Measurements from ENCODE around the gene FAM177B.

The FAM177B gene

DNA sequence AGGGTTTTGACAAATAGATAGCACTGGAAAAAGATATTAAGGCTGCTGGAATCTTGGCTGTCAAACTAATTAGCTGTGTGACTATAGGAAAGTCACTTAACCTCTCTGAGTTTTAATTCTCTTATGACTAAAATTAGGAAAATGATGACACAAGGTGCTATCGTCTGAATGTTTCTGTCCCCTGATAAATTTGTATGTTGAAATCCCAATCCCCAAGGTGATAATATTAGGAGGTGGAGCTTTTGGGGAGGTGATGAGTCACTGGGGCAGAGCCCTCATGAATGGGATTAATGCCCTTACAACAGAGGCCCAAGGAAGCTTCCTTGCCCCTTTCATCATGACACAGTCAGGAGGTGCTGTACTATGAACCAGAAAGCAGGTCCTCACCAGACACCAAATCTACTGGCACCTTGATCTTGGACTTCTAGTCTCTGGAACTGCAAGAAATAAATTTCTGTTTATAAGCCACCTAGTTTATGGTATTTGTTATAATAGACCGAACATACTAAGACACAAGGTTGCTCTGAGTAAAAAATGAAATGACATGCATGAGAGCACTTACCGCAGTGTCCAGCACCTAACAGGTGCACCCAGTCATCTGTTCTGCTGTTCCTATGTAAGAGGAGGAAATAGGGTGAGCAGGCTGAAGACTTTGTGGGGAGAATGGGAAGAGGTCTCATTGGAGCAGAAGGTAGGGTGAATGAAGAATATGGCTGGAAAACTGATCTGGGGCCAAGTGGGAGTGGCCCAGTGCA lies 51.6 kb downstream of the FAM177B start:
- Histone ChIP-seq H3K27me3 (ENCODE audit: insufficient read depth, insufficient read length) (peaks cover 6% of the 10 kb centered on the region), H3K4me1 (ENCODE audit: insufficient read depth, insufficient read length) (no peaks in the 10 kb centered on the region), H3K9ac (ENCODE audit: insufficient read length, low read depth) (no peak overlapping the region), H3K36me3 (ENCODE audit: insufficient read depth, insufficient read length, low read length) (no peaks in the 10 kb centered on the region), H3K9me3 (ENCODE audit: insufficient read depth, low read length) (peaks cover 5% of the 10 kb centered on the region; the same call in 1 of the 2 replicates), H3K4me3 (ENCODE audit: insufficient read length, low read depth) (no peak overlapping the region)
- DNase-seq (ENCODE audit: low read depth, low spot score) = no peak
- TF ChIP-seq SUZ12 (IDR thresholded peaks at IDR 0.05; ENCODE audit: extremely low read depth, insufficient read depth, insufficient read length) = no peak
- TF ChIP-seq ZNF274 (IDR thresholded peaks at IDR 0.05; ENCODE audit: low read depth, low read length) = no peak
- TF ChIP-seq YY1 (IDR thresholded peaks at IDR 0.05; ENCODE audit: insufficient read depth, insufficient read length) = no peak

GRCh38 chr1:222790115-222790514 lies 53.1 kb downstream of the FAM177B start:
- Histone ChIP-seq H3K4me3 (ENCODE audit: insufficient read length, low read depth) (no peak overlapping the region), H3K27me3 (ENCODE audit: insufficient read depth, insufficient read length) (peaks cover 4% of the 10 kb centered on the region), H3K36me3 (ENCODE audit: insufficient read depth, insufficient read length, low read length) (no peaks in the 10 kb centered on the region), H3K9me3 (ENCODE audit: insufficient read depth, low read length) (peaks cover 9% of the 10 kb centered on the region; the same call in 1 of the 2 replicates), H3K4me1 (ENCODE audit: insufficient read depth, insufficient read length) (no peaks in the 10 kb centered on the region), H3K9ac (ENCODE audit: insufficient read length, low read depth) (no peak overlapping the region)
- DNase-seq (ENCODE audit: low read depth, low spot score) = no peak
- TF ChIP-seq YY1 (IDR thresholded peaks at IDR 0.05; ENCODE audit: insufficient read depth, insufficient read length) (no peak), ZNF274 (IDR thresholded peaks at IDR 0.05; ENCODE audit: low read depth, low read length) (no peak), SUZ12 (IDR thresholded peaks at IDR 0.05; ENCODE audit: extremely low read depth, insufficient read depth, insufficient read length) (no peak)

- no peak overlapping the region for H3K9ac ChIP-seq (ENCODE audit: insufficient read length, low read depth)
- H3K4me1 ChIP-seq (ENCODE audit: insufficient read depth, insufficient read length) = no peaks in the 10 kb centered on the region
- H3K27me3 ChIP-seq (ENCODE audit: insufficient read depth, insufficient read length) = peaks cover 4% of the 10 kb centered on the region
- no peak for TF ChIP-seq ZNF274 (IDR thresholded peaks at IDR 0.05; ENCODE audit: low read depth, low read length)
- peaks cover 13% of the 10 kb centered on the region; the same call in 1 of the 2 replicates for H3K9me3 ChIP-seq (ENCODE audit: insufficient read depth, low read length)
- H3K36me3 ChIP-seq (ENCODE audit: insufficient read depth, insufficient read length, low read length) = no peaks in the 10 kb centered on the region
- no peak for DNase-seq (ENCODE audit: low read depth, low spot score)
- H3K4me3 ChIP-seq (ENCODE audit: insufficient read length, low read depth) = no peak overlapping the region
Observed at GRCh38 chr1:222790520-222790919, 53.5 kb downstream of the FAM177B start.

DNA sequence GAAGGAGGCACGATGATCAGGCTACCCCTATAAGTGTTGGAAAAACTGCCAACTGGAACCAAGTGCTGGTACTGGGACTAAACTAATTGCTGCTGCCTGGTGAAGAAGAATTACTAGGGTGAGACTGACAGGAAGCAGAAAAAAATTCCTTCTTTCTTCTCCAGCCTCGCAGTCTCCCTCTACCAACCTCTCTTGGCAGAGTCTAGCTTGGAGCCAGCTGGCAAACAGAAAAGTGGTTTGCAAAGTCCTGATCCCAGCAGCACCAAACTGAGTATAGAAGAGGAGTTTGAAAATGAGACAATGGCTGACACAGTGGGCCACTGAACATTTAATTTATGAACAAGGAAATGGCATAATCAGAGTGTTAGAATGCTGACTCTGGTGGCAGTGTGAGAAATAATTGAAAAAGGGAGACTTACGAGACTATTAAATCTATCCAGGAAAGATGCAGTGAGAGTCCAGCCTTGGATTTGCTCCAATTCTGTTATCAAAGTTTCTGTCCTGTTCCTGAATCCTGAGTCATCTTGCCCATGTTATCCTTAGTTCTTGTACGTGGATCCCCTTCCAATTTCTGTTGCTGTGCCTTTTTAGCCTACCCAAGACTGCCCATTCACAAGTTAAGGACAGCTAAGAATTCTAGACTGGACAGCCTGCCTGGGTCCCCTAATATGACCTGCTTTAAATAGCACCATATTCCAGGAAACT lies 54.2 kb downstream of the FAM177B start:
- Histone ChIP-seq H3K36me3 (ENCODE audit: insufficient read depth, insufficient read length, low read length) (no peaks in the 10 kb centered on the region), H3K4me3 (ENCODE audit: insufficient read length, low read depth) (no peak overlapping the region), H3K4me1 (ENCODE audit: insufficient read depth, insufficient read length) (no peaks in the 10 kb centered on the region), H3K27me3 (ENCODE audit: insufficient read depth, insufficient read length) (peaks cover 4% of the 10 kb centered on the region), H3K9me3 (ENCODE audit: insufficient read depth, low read length) (peaks cover 18% of the 10 kb centered on the region; the same call in 1 of the 2 replicates), H3K9ac (ENCODE audit: insufficient read length, low read depth) (no peak overlapping the region)
- DNase-seq (ENCODE audit: low read depth, low spot score) = no peak
- no peak for TF ChIP-seq SUZ12 (IDR thresholded peaks at IDR 0.05; ENCODE audit: extremely low read depth, insufficient read depth, insufficient read length)
- TF ChIP-seq YY1 (IDR thresholded peaks at IDR 0.05; ENCODE audit: insufficient read depth, insufficient read length) = no peak
- no peak for TF ChIP-seq ZNF274 (IDR thresholded peaks at IDR 0.05; ENCODE audit: low read depth, low read length)

GRCh38 chr1:222792744-222793143 lies 55.7 kb downstream of the FAM177B start:
- Histone ChIP-seq H3K27me3 (ENCODE audit: insufficient read depth, insufficient read length) (no peaks in the 10 kb centered on the region), H3K4me1 (ENCODE audit: insufficient read depth, insufficient read length) (no peaks in the 10 kb centered on the region), H3K9me3 (ENCODE audit: insufficient read depth, low read length) (peaks cover 20% of the 10 kb centered on the region; the same call in 1 of the 2 replicates), H3K4me3 (ENCODE audit: insufficient read length, low read depth) (no peak overlapping the region), H3K36me3 (ENCODE audit: insufficient read depth, insufficient read length, low read length) (no peaks in the 10 kb centered on the region), H3K9ac (ENCODE audit: insufficient read length, low read depth) (no peak overlapping the region)
- DNase-seq (ENCODE audit: low read depth, low spot score) = no peak
- no peak for TF ChIP-seq YY1 (IDR thresholded peaks at IDR 0.05; ENCODE audit: insufficient read depth, insufficient read length)

GRCh38 chr1:222794656-222795474 lies 57.9 kb downstream of the FAM177B start:
- TF ChIP-seq ZNF274 (IDR thresholded peaks at IDR 0.05; ENCODE audit: low read depth, low read length) (no peak), SUZ12 (IDR thresholded peaks at IDR 0.05; ENCODE audit: extremely low read depth, insufficient read depth, insufficient read length) (no peak), YY1 (IDR thresholded peaks at IDR 0.05; ENCODE audit: insufficient read depth, insufficient read length) (no peak)

GRCh38 chr1:222798116-222798515 lies 61.1 kb downstream of the FAM177B start:
- no peak overlapping the region for H3K9ac ChIP-seq (ENCODE audit: insufficient read length, low read depth)

More at GRCh38 chr1:222794656-222795474, 57.9 kb downstream of the FAM177B start:
- H3K4me3 ChIP-seq (ENCODE audit: insufficient read length, low read depth) = no peak overlapping the region
- no peak overlapping the region for H3K9ac ChIP-seq (ENCODE audit: insufficient read length, low read depth)
- H3K9me3 ChIP-seq (ENCODE audit: insufficient read depth, low read length) = peaks cover 20% of the 10 kb centered on the region; the same call in 1 of the 2 replicates
- DNase-seq (ENCODE audit: low read depth, low spot score) = no peak
- H3K4me1 ChIP-seq (ENCODE audit: insufficient read depth, insufficient read length) = no peaks in the 10 kb centered on the region
- H3K27me3 ChIP-seq (ENCODE audit: insufficient read depth, insufficient read length) = no peaks in the 10 kb centered on the region
- H3K36me3 ChIP-seq (ENCODE audit: insufficient read depth, insufficient read length, low read length) = no peaks in the 10 kb centered on the region

More at GRCh38 chr1:222798116-222798515, 61.1 kb downstream of the FAM177B start:
- Histone ChIP-seq H3K36me3 (ENCODE audit: insufficient read depth, insufficient read length, low read length) (no peaks in the 10 kb centered on the region), H3K27me3 (ENCODE audit: insufficient read depth, insufficient read length) (no peaks in the 10 kb centered on the region), H3K4me3 (ENCODE audit: insufficient read length, low read depth) (no peak overlapping the region), H3K4me1 (ENCODE audit: insufficient read depth, insufficient read length) (no peaks in the 10 kb centered on the region), H3K9me3 (ENCODE audit: insufficient read depth, low read length) (peaks cover 15% of the 10 kb centered on the region; the same call in 1 of the 2 replicates)
- no peak for TF ChIP-seq ZNF274 (IDR thresholded peaks at IDR 0.05; ENCODE audit: low read depth, low read length)
- no peak for TF ChIP-seq YY1 (IDR thresholded peaks at IDR 0.05; ENCODE audit: insufficient read depth, insufficient read length)
- no peak for TF ChIP-seq SUZ12 (IDR thresholded peaks at IDR 0.05; ENCODE audit: extremely low read depth, insufficient read depth, insufficient read length)
- DNase-seq (ENCODE audit: low read depth, low spot score) = no peak
